ENCODE results near the gene CD1B. TPM values are rescaled to one million over a fixed set of nuclear protein-coding genes. Genes with fewer than 3 reads are reported as not detected.

CD1B gene
- not detected in 2 replicates for total RNA-seq

GRCh38 chr1:158331481-158332150 lies at the start of gene CD1B:
TSS of gene CD1B (minus strand) at chr1:158331531. CDS start at chr1:158331423, 108 bp downstream.

GRCh38 chr1:158353303-158354075 lies 22.2 kb upstream of the CD1B start, which contains the start of gene CD1E:
TSS of gene CD1E (plus strand) at chr1:158353894. CDS start at chr1:158353989, 95 bp downstream.

GRCh38 chr1:158289811-158290210 lies 41.5 kb downstream of the CD1B start, which contains the start of gene CD1C:
TSS of gene CD1C (plus strand) at chr1:158289923. CDS start at chr1:158290065, 142 bp downstream.

Other genes with a start within 250 kb of the CD1B start
- gene CD1D, start 150.6 kb downstream of the CD1B start, total RNA-seq = 0.51 and 3.0 TPM in 2 replicates
- gene CD1A, start 77.1 kb downstream of the CD1B start, total RNA-seq = not detected in 2 replicates
- not detected in 2 replicates for gene CD1C, start 41.6 kb downstream of the CD1B start, total RNA-seq
- not detected in 2 replicates for gene CD1E, start 22.4 kb upstream of the CD1B start, total RNA-seq
- not detected in 2 replicates for gene OR10T2, start 67.9 kb upstream of the CD1B start, total RNA-seq
- not detected in 2 replicates for gene OR10K2, start 94.7 kb upstream of the CD1B start, total RNA-seq
- gene OR10K1, start 130.3 kb upstream of the CD1B start, total RNA-seq = not detected in 2 replicates
- not detected in 2 replicates for gene OR10R2, start 140.7 kb upstream of the CD1B start, total RNA-seq
- gene OR6Y1, start 222.9 kb upstream of the CD1B start, total RNA-seq = not detected in 2 replicates
- not detected in 2 replicates for gene OR6P1, start 239.0 kb upstream of the CD1B start, total RNA-seq
- not detected in 2 replicates for gene OR10X1, start 248.4 kb upstream of the CD1B start, total RNA-seq